Lung (tissue), 12 donors: ENCODE measurements around the gene GPR153. TPM values are rescaled to one million over a fixed set of nuclear protein-coding genes. Genes with fewer than 3 reads are reported as not detected.

Experiments
- ATAC-seq: fragments of 200-7000 bp; cut with Tn5 transposase; one replicate; pipeline ENCODE4 v1.9.1; 2020; ENCODE audit warnings: moderate number of reproducible peaks; ENCODE audit not compliant: insufficient read depth, low FRiP score
- DNase-seq, 3 donors: peaks; one replicate each; pipeline ENCODE4 v3.0.0-alpha.2; 2013 to 2017
- H3K27ac ChIP-seq, 2 donors: one replicate each; pipeline ENCODE4 v1.5.1; 2013; ENCODE audit warnings: mild to moderate bottlenecking in 2 of 2, moderate library complexity in 2 of 2, control low read depth in 1 of 2, inconsistent platforms in 1 of 2, low read depth in 1 of 2, low read length in 1 of 2
- H3K27me3 ChIP-seq, 3 donors: one replicate each; pipeline ENCODE4 v1.5.1; 2013; ENCODE audit warnings: low read length in 2 of 3; ENCODE audit not compliant: control insufficient read depth in 3 of 3, insufficient read depth in 3 of 3
- H3K36me3 ChIP-seq, 4 donors: one replicate each; pipeline ENCODE4 v1.5.1; 2013; ENCODE audit warnings: low read length in 4 of 4, mild to moderate bottlenecking in 1 of 4, moderate library complexity in 1 of 4; ENCODE audit not compliant: control insufficient read depth in 4 of 4, insufficient read depth in 4 of 4
- H3K4me1 ChIP-seq, 5 donors: one replicate each; pipeline ENCODE4 v1.5.1; 2013; ENCODE audit warnings: low read length in 5 of 5, mild to moderate bottlenecking in 2 of 5, moderate library complexity in 1 of 5; ENCODE audit not compliant: control insufficient read depth in 5 of 5, insufficient read depth in 5 of 5
- H3K4me3 ChIP-seq: one replicate; pipeline ENCODE4 v1.5.1; 2013; ENCODE audit warnings: mild to moderate bottlenecking, control low read depth, moderate library complexity
- H3K9ac ChIP-seq, 2 donors: one replicate each; pipeline ENCODE4 v1.5.1; 2013; ENCODE audit warnings: low read length in 2 of 2, control low read depth in 1 of 2; ENCODE audit not compliant: insufficient read depth in 1 of 2
- H3K9me3 ChIP-seq, 4 donors: one replicate each; pipeline ENCODE4 v1.5.1; 2013; ENCODE audit warnings: low read length in 3 of 4, mild to moderate bottlenecking in 1 of 4, moderate library complexity in 1 of 4; ENCODE audit not compliant: control insufficient read depth in 4 of 4, insufficient read depth in 3 of 4
- CTCF ChIP-seq: IDR thresholded peaks from 2 replicates; pipeline ENCODE4 v1.5.1; 2012; ENCODE audit warnings: mild to moderate bottlenecking; ENCODE audit errors: control extremely low read depth, extremely low read depth
- WGBS, 2 donors: extraction: QIAGEN DNeasy Blood & Tissue Kit; methylation state at CpG; one replicate each; pipeline ENCODE4 v1.1.7; 2013; 5-methylcytosine and 5-hydroxymethylcytosine counted together
- polyA plus RNA-seq, 2 donors: library from polyadenylated mRNA; stranded (reverse); fragments of 200-250 nt; gene quantifications; one replicate each; pipeline ENCODE4 v1.2.1, GENCODE V29; 2013
- total RNA-seq, 2 donors: library from RNA; depleted of rRNA in 1 of 2; stranded (reverse); fragments of >200 nt in 1 of 2; gene quantifications; one replicate each; pipeline ENCODE4 v1.2.1, GENCODE V29; 2014 to 2021
- donor health status: control.
- donor health status: control.
- donor health status: Bipolar disorder and iron deficiency.
- donor health status: healthy.
- donor health status: DM: yes; HTN: yes; CAD: no.

Gene GPR153
- total and polyA plus RNA-seq, 4 donors = 3.2 to 17.0 (median 6.2) TPM

- no peak overlapping the region for H3K4me3 ChIP-seq
- TF ChIP-seq CTCF = peak; percentile 93
- peak; percentile 71 for ATAC-seq
- no peak overlapping the region for H3K27ac ChIP-seq
- H3K9me3 ChIP-seq = no peaks in the 10 kb centered on the region
- H3K4me1 ChIP-seq = peaks cover 0 to 19% (median 2%) of the 10 kb centered on the region in 5 donors
- WGBS, 2 donors = 6 to 7% methylated on average over 30 of the region's 30 CpGs
- no peak overlapping the region for H3K9ac ChIP-seq
- no peaks in the 10 kb centered on the region for H3K36me3 ChIP-seq
- H3K27me3 ChIP-seq = peaks cover 12 to 50% (median 26%) of the 10 kb centered on the region in 3 donors
- peak; percentile 88 to 90 (median 88) for DNase-seq
Observed at GRCh38 chr1:6246497-6247467, 14.1 kb downstream of the GPR153 start.

DNA sequence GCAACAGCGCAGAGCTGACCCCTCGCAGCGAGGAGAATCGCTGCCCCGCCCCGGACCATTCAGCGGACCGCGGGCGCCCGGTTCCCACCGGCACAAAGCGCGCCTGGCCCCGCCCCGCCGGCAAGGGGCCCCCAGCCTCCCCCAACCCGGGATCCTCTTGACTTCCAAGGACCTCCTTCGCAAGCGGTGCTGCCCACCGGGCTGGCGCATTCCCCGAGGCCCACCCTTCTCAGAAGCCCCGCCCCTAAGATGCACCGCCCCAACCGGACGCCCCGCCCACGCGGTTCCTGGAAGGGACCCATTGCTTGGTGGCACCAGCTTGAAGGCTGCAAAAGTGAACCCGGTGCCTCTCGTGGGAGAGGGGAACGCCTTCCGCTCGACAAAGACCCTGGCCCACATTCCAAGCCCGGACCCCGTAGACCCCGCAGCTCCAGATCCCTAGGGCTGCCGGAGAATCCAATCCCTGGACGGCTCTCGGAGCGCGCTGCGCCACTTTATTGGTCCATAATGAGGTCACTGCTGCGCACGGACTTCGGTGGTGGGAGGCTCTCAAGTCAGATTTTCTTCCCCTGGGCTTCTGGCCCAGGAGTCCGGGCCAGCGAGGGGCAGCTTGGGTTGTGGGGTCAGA is 14.9 kb downstream of the GPR153 start:
- no peaks in the 10 kb centered on the region for H3K36me3 ChIP-seq
- no peaks in the 10 kb centered on the region for H3K9me3 ChIP-seq
- WGBS, 2 donors = 3 to 4% methylated on average over 46 to 49 of the region's 49 CpGs
- H3K27me3 ChIP-seq = peaks cover 16 to 53% (median 34%) of the 10 kb centered on the region in 3 donors
- no peak for ATAC-seq
- no peak for DNase-seq
- H3K4me1 ChIP-seq = peaks cover 0 to 22% (median 4%) of the 10 kb centered on the region in 5 donors
- H3K27ac ChIP-seq = no peak overlapping the region
- no peak overlapping the region for H3K9ac ChIP-seq
- H3K4me3 ChIP-seq = no peak overlapping the region
- no peak for TF ChIP-seq CTCF

DNA sequence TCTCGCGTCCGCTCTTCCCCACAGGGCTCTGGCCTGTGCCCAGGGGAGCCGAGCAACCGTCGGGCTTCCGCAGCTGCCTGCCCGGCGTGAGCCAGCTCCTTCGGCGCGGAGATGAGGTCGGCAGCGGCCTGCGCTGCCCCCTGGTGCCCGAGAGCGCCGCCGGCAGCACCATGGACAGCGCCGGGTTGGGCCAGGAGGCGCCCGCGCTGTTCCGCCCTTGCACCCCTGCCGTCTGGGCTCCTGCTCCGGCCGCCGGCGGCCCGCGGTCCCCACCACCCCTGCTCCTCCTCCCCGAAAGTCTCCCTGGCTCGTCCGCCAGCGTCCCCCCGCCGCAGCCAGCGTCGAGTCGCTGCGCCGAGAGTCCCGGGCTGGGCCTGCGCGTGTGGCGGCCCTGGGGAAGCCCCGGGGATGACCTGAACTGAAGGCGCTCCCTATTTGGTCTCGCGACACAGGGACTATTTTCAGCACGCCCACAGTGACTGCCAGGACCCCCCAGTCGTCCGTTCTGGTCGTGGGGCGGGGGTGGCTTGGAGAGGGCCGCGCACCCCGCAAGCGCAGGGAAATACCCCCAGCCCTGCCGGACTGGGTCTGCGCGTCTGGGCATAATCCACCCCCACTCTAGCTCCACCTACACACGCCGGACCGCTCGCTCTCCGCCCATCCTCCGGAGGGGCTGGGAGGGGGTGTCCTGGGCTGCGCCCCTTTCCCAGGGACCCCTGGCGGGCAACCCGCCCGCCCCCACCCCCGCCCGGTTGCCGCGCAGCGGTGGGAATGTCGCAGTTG is 15.6 kb downstream of the GPR153 start:
- Histone ChIP-seq H3K27me3 (peaks cover 21 to 53% (median 41%) of the 10 kb centered on the region in 3 donors), H3K9me3 (no peaks in the 10 kb centered on the region), H3K4me1 (peaks cover 0 to 22% (median 4%) of the 10 kb centered on the region in 5 donors), H3K36me3 (no peaks in the 10 kb centered on the region), H3K4me3 (no peak overlapping the region), H3K9ac (no peak overlapping the region), H3K27ac (no peak overlapping the region)
- DNase-seq (peak; percentile 83 to 90 (median 88)), ATAC-seq (peak; percentile 83)
- 2 to 4% methylated on average over 56 to 79 of the region's 79 CpGs for WGBS, 2 donors
- peak; percentile 82 for TF ChIP-seq CTCF
